Measurements from ENCODE around the gene ARHGEF4.
A peak's percentile ranks its signal among the peaks of the same experiment; 100 is the strongest.

The ARHGEF4 gene

DNA sequence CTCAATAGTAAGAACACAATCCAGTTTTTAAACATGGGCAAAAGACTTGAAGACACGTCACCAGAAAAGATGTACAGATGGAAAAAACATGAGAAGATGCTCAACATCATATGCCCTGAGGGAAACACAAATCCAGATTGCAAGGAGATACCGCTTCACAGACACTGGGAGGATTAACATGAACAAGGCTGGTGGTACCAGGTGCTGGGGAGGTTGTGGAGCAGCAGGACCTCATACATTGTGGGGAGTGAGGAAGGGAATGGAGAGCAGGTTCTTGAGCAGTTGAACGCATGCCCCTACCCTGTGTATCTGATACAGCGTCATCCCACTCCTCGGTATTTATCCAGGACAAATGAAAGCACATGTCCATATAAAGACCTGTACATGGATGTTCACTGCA lies 72.1 kb downstream of the ARHGEF4 start:
- intact Hi-C loops (cut with DNase I), result no loop called here
- no peak for DNase-seq

GRCh38 chr2:130910931-130911330 lies 74.2 kb downstream of the ARHGEF4 start:
- no peak for DNase-seq
- intact Hi-C loops (cut with DNase I), result no loop called here

DNA sequence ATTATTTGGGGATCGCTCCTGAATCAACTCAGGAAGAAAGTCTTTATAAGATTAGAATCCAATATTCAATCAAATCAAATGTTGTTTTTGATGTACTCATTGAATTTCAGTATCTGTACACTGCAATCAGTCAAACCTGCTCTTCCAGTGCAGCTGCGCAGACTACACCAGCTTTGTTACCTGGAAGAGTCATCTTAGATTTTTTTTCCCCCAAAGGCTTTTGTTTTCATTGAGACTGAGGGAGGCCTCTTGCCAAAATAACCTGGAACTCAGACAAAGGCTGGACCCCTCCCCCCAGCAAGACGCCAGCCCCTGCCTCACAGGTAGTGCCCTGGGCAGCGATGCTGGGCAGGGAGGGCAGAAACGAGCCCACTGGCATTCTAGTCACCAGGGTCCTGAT lies 74.8 kb downstream of the ARHGEF4 start:
- intact Hi-C loops (cut with DNase I), result no loop called here
- no peak for DNase-seq

GRCh38 chr2:130911996-130912395 lies 75.3 kb downstream of the ARHGEF4 start:
- intact Hi-C loops (cut with DNase I), result no loop called here
- DNase-seq, result peak in 1 of 10 donors; percentile 67

GRCh38 chr2:130912471-130912870 lies 75.8 kb downstream of the ARHGEF4 start:
- peak in 1 of 10 donors; percentile 35 for DNase-seq
- intact Hi-C loops (cut with DNase I), result no loop called here

DNA sequence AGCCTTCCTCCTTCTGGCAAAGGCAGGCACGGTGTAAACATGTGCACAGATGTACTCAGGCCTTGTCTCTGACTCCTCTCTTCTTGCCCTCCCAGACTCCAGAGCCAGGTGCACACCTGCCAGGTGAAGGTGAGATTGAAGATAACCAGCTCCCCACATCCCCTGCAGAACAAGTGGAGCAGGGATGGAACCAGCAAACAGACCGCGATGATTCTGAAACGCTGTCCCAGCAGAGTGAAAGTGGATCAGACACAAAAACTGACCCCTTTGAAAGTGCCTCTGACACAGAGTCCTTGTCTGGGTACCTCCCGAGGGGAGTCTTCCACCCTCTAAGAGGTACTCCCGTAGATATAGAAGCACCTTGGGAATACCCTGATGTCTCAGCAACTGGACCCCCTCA lies 77.2 kb downstream of the ARHGEF4 start:
- intact Hi-C loops (cut with DNase I), result loop anchor here (2.0 kb wide), 1 partner anchor 33 kb away; no protein-coding TSS in a partner anchor
- DNase-seq, result no peak

GRCh38 chr2:130915149-130915548 lies 78.4 kb downstream of the ARHGEF4 start:
- intact Hi-C loops (cut with DNase I), result loop anchor here (2.0 kb wide), 1 partner anchor 34 kb away; no protein-coding TSS in a partner anchor
- DNase-seq, result peak in 1 of 10 donors; percentile 29

- intact Hi-C loops (cut with DNase I), result loop anchor here (2.0 kb wide), 1 partner anchor 35 kb away; no protein-coding TSS in a partner anchor
- DNase-seq, result peak in 2 of 10 donors; percentile 39 to 75
Measured at GRCh38 chr2:130915595-130916437, 79.1 kb downstream of the ARHGEF4 start.

GRCh38 chr2:130916438-130916705 lies 79.7 kb downstream of the ARHGEF4 start:
- peak in 1 of 10 donors; percentile 64 for DNase-seq
- intact Hi-C loops (cut with DNase I), result no loop called here

DNA sequence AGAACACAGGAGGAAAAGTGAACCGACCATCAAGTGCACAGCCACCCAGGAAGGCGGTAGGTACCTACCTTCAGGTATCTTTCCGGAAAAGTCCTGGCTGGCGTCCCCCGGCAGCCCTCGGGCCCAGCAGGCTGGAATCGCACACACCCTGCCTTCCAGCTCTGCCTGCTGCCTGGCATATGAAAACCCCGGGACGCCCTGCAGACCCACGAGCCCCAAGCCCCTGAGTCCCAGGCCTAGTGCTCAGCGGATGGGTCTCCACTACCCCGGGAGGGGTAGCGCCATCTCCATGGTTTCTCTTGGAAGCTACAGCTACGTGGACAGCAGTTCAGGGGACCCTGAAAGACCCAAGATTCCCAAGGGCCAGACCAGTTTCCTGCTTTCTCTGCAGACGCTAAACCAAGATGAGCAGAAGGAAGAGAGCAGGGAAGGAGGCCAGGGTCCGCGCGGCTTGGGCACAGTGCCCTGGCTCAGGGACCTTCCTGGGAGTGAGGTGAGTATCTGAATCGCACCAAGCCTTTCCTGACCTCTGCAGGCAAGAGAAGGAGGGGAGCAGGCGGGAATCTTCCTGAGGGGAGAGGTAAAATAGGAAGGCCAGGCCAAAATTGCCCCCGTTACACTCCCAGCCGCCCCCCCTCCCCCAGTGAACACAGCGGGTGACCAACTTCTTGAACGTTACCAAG lies 80.4 kb downstream of the ARHGEF4 start:
- DNase-seq, result peak in 2 of 10 donors; percentile 63 to 69

DNA sequence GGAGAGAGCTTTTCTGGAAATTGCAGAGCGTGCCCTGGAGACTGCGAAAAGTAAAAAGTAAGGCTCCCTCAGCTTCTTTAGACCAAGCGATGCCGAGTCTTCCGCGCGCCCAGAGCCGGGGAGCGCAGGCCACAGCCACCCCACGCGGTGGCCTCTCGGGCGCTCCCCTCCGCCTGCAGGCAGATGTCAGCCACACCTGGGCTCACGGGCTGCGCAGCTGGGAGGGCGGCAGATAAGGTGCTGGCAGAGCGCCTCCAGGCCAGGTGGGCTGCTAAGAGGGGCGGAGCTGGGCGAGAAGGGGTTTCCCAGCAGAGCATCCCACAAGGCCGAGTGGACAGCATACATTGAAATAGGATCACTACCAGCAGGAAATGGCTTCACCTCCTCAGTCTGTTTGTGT lies 81.7 kb downstream of the ARHGEF4 start:
- intact Hi-C loops (cut with DNase I), result no loop called here

More for the DNA sequence above, 80.4 kb downstream of the ARHGEF4 start:
- intact Hi-C loops (cut with DNase I), result no loop called here

DNA sequence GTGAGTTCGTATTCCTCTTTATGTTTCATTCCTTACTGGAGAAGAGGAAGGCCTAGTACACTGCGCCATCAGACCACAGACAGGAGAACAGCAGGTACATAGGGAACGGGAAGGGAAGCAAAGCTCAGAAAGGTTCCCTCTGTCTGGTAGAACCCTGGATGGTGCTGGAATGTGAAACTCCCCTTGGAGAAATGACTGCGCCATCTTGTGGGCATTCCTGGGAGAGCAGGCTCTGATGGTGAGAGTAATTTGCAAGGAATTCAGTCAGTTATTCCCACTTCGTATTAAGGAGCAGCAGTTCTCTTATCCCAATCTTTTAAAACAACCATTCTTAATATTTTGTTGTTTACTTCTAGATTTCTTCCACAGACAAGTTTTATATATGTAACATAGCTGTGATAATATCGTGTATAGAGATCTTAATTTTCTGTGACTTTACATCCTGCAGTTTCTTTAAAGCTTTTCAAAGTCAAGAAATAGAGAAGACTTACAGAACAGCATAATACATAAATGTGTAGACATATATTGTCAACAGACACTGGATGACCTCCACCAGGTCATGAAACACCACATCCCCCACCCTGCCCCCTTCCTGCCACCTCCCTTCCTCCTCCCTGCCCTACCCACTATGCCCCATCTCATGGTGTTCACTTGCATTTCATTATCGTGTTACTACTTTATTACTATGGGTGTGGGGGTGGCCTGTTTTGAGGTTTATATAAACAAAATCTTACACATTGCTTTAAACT lies 83.9 kb downstream of the ARHGEF4 start:
- intact Hi-C loops (cut with DNase I), result loop anchor here (1.0 to 10.0 kb wide), 2 partner anchors 123 to 234 kb away; no protein-coding TSS in a partner anchor
- peak; percentile 69 to 97 (median 90) for DNase-seq

More for the DNA sequence above, 81.7 kb downstream of the ARHGEF4 start:
- DNase-seq, result peak in 2 of 10 donors; percentile 50 to 84

DNA sequence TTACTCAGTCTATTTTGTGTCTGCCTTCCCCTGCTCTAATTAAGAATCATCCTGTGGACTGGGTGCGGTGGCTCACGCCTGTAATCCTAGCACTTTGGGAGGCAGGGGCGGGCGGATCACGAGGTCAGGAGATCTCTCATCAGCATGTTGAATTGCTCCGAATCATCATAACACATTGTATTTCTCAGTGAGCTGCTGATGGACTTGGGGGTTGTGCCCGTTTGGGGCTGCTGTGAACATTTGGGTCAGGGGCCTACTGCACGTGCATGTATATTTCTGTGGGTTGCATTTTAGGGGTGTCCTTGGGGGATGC lies 84.4 kb downstream of the ARHGEF4 start:
- intact Hi-C loops (cut with DNase I), result loop anchor here (10.0 kb wide), 1 partner anchor 234 kb away; no protein-coding TSS in a partner anchor
- peak in 1 of 10 donors; percentile 55 for DNase-seq

GRCh38 chr2:130922417-130922816 lies 85.7 kb downstream of the ARHGEF4 start:
- intact Hi-C loops (cut with DNase I), result loop anchor here (10.0 kb wide), 1 partner anchor 232 kb away; no protein-coding TSS in a partner anchor
- DNase-seq, result no peak

GRCh38 chr2:130928385-130928784 lies 91.7 kb downstream of the ARHGEF4 start:
- no peak for DNase-seq
- intact Hi-C loops (cut with DNase I), result loop anchor here (10.0 kb wide), 1 partner anchor 226 kb away; no protein-coding TSS in a partner anchor

- intact Hi-C loops (cut with DNase I), result no loop called here
- DNase-seq, result peak in 1 of 10 donors; percentile 20
Measured at GRCh38 chr2:130930740-130931659, 94.3 kb downstream of the ARHGEF4 start.

GRCh38 chr2:130933501-130933900 lies 96.8 kb downstream of the ARHGEF4 start:
- DNase-seq, result no peak
- intact Hi-C loops (cut with DNase I), result no loop called here

GRCh38 chr2:130936451-130936850 lies 99.7 kb downstream of the ARHGEF4 start:
- DNase-seq, result no peak
- intact Hi-C loops (cut with DNase I), result no loop called here

DNA sequence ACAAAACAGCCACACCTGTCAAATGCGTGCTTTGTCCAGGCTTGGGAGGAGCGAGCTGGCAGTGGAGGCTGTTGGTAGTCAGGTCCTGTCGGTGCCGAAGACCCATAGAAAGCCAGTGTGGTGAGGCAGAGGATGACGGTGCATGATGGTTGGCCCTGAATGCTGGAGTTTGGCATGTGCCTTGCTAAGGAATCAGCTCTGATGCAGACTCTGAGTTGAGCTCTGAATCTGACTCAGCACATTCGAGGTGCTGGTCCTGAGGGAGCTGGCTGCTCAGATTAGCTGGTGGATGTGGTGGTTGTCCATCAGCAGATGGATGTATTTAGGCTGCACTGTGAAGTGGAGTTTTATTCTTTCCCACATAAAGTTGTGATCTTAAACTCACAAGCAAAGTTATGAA lies 111.3 kb downstream of the ARHGEF4 start:
- intact Hi-C loops (cut with DNase I), result no loop called here
- no peak for DNase-seq

- no peak for DNase-seq
- intact Hi-C loops (cut with DNase I), result no loop called here
Measured at GRCh38 chr2:130949954-130950353, 113.2 kb downstream of the ARHGEF4 start.

All from posterior cingulate gyrus (tissue), 11 donors.